ENCODE measurements around the gene FBXW5.

Gene FBXW5

GRCh38 chr9:136970361-136970760, 25.8 kb upstream of the FBXW5 start:
- Mint-ChIP-seq H3K27ac (no peak overlapping the region), H3K4me3 (no peak overlapping the region), H3K9me3 (ENCODE audit: low read depth) (no peaks in the 10 kb centered on the region), H3K36me3 (no peaks in the 10 kb centered on the region), H3K27me3 (no peaks in the 10 kb centered on the region), H3K4me1 (ENCODE audit: low read depth) (peaks cover 18% of the 10 kb centered on the region)

- Mint-ChIP-seq H3K27ac (no peak overlapping the region), H3K4me3 (no peak overlapping the region), H3K4me1 (ENCODE audit: low read depth) (peaks cover 14% of the 10 kb centered on the region), H3K36me3 (no peaks in the 10 kb centered on the region), H3K27me3 (no peaks in the 10 kb centered on the region), H3K9me3 (ENCODE audit: low read depth) (no peaks in the 10 kb centered on the region)
Observed at GRCh38 chr9:136969774-136970173, 25.2 kb upstream of the FBXW5 start.

GRCh38 chr9:136969150-136969549, 24.6 kb upstream of the FBXW5 start:
- H3K9me3 Mint-ChIP-seq (ENCODE audit: low read depth) = no peaks in the 10 kb centered on the region
- no peaks in the 10 kb centered on the region for H3K27me3 Mint-ChIP-seq
- H3K36me3 Mint-ChIP-seq = no peaks in the 10 kb centered on the region
- H3K27ac Mint-ChIP-seq = no peak overlapping the region
- peaks cover 17% of the 10 kb centered on the region for H3K4me1 Mint-ChIP-seq (ENCODE audit: low read depth)
- no peak overlapping the region for H3K4me3 Mint-ChIP-seq

GRCh38 chr9:136968333-136969127, 24.0 kb upstream of the FBXW5 start:
- Mint-ChIP-seq H3K4me3 (no peak overlapping the region), H3K9me3 (ENCODE audit: low read depth) (no peaks in the 10 kb centered on the region), H3K27ac (no peak overlapping the region), H3K27me3 (no peaks in the 10 kb centered on the region), H3K4me1 (ENCODE audit: low read depth) (peaks cover 17% of the 10 kb centered on the region), H3K36me3 (no peaks in the 10 kb centered on the region)

- Mint-ChIP-seq H3K27me3 (no peaks in the 10 kb centered on the region), H3K4me1 (ENCODE audit: low read depth) (peaks cover 24% of the 10 kb centered on the region), H3K9me3 (ENCODE audit: low read depth) (no peaks in the 10 kb centered on the region), H3K27ac (peak overlapping the region; percentile 48), H3K4me3 (peak overlapping the region; percentile 83), H3K36me3 (no peaks in the 10 kb centered on the region)
Observed at GRCh38 chr9:136965771-136966484, 21.4 kb upstream of the FBXW5 start.

GRCh38 chr9:136964833-136965422, 20.4 kb upstream of the FBXW5 start:
- Mint-ChIP-seq H3K4me1 (ENCODE audit: low read depth) (peaks cover 33% of the 10 kb centered on the region), H3K27me3 (no peaks in the 10 kb centered on the region), H3K27ac (peak overlapping the region; percentile 28), H3K4me3 (peak overlapping the region; percentile 53), H3K9me3 (ENCODE audit: low read depth) (no peaks in the 10 kb centered on the region), H3K36me3 (no peaks in the 10 kb centered on the region)

- no peaks in the 10 kb centered on the region for H3K27me3 Mint-ChIP-seq
- H3K36me3 Mint-ChIP-seq = no peaks in the 10 kb centered on the region
- H3K4me3 Mint-ChIP-seq = no peak overlapping the region
- H3K27ac Mint-ChIP-seq = no peak overlapping the region
- peaks cover 34% of the 10 kb centered on the region for H3K4me1 Mint-ChIP-seq (ENCODE audit: low read depth)
- no peaks in the 10 kb centered on the region for H3K9me3 Mint-ChIP-seq (ENCODE audit: low read depth)
Observed at GRCh38 chr9:136964171-136964689, 19.7 kb upstream of the FBXW5 start.

- Mint-ChIP-seq H3K4me1 (ENCODE audit: low read depth) (peaks cover 36% of the 10 kb centered on the region), H3K4me3 (no peak overlapping the region), H3K27me3 (no peaks in the 10 kb centered on the region), H3K27ac (no peak overlapping the region), H3K9me3 (ENCODE audit: low read depth) (no peaks in the 10 kb centered on the region), H3K36me3 (no peaks in the 10 kb centered on the region)
Observed at GRCh38 chr9:136963751-136964150, 19.2 kb upstream of the FBXW5 start.

- H3K4me3 Mint-ChIP-seq = no peak overlapping the region
- no peaks in the 10 kb centered on the region for H3K27me3 Mint-ChIP-seq
- H3K9me3 Mint-ChIP-seq (ENCODE audit: low read depth) = no peaks in the 10 kb centered on the region
- H3K27ac Mint-ChIP-seq = no peak overlapping the region
- peaks cover 36% of the 10 kb centered on the region for H3K4me1 Mint-ChIP-seq (ENCODE audit: low read depth)
- no peaks in the 10 kb centered on the region for H3K36me3 Mint-ChIP-seq
Observed at GRCh38 chr9:136963341-136963740, 18.8 kb upstream of the FBXW5 start.

- H3K27me3 Mint-ChIP-seq = no peaks in the 10 kb centered on the region
- H3K4me1 Mint-ChIP-seq (ENCODE audit: low read depth) = peaks cover 36% of the 10 kb centered on the region
- H3K36me3 Mint-ChIP-seq = no peaks in the 10 kb centered on the region
- H3K4me3 Mint-ChIP-seq = no peak overlapping the region
- H3K27ac Mint-ChIP-seq = no peak overlapping the region
- no peaks in the 10 kb centered on the region for H3K9me3 Mint-ChIP-seq (ENCODE audit: low read depth)
Observed at GRCh38 chr9:136962701-136963248, 18.2 kb upstream of the FBXW5 start.

GRCh38 chr9:136962163-136962562, 17.6 kb upstream of the FBXW5 start:
- Mint-ChIP-seq H3K4me3 (no peak overlapping the region), H3K9me3 (ENCODE audit: low read depth) (no peaks in the 10 kb centered on the region), H3K27me3 (no peaks in the 10 kb centered on the region), H3K27ac (no peak overlapping the region), H3K4me1 (ENCODE audit: low read depth) (peaks cover 36% of the 10 kb centered on the region), H3K36me3 (no peaks in the 10 kb centered on the region)

GRCh38 chr9:136961279-136962065, 16.9 kb upstream of the FBXW5 start:
- Mint-ChIP-seq H3K4me1 (ENCODE audit: low read depth) (peaks cover 34% of the 10 kb centered on the region), H3K4me3 (no peak overlapping the region), H3K36me3 (no peaks in the 10 kb centered on the region), H3K27ac (no peak overlapping the region), H3K9me3 (ENCODE audit: low read depth) (no peaks in the 10 kb centered on the region), H3K27me3 (no peaks in the 10 kb centered on the region)

- Mint-ChIP-seq H3K4me1 (ENCODE audit: low read depth) (peaks cover 29% of the 10 kb centered on the region), H3K4me3 (no peak overlapping the region), H3K9me3 (ENCODE audit: low read depth) (no peaks in the 10 kb centered on the region), H3K27me3 (no peaks in the 10 kb centered on the region), H3K27ac (no peak overlapping the region), H3K36me3 (no peaks in the 10 kb centered on the region)
Observed at GRCh38 chr9:136960938-136961275, 16.4 kb upstream of the FBXW5 start.

GRCh38 chr9:136960212-136960937, 15.8 kb upstream of the FBXW5 start:
- no peaks in the 10 kb centered on the region for H3K9me3 Mint-ChIP-seq (ENCODE audit: low read depth)
- peaks cover 24% of the 10 kb centered on the region for H3K4me1 Mint-ChIP-seq (ENCODE audit: low read depth)
- H3K27ac Mint-ChIP-seq = no peak overlapping the region
- H3K36me3 Mint-ChIP-seq = no peaks in the 10 kb centered on the region
- no peaks in the 10 kb centered on the region for H3K27me3 Mint-ChIP-seq
- no peak overlapping the region for H3K4me3 Mint-ChIP-seq
